ENCODE results near the gene ZNF669.

The ZNF669 gene

GRCh38 chr1:247115545-247115944 lies 11.4 kb upstream of the ZNF669 start:
- H3K9me3 ChIP-seq (ENCODE audit: control insufficient read depth, insufficient read depth, low read length) = no peaks in the 10 kb centered on the region
- H3K36me3 ChIP-seq (ENCODE audit: insufficient read depth, low read length) = no peaks in the 10 kb centered on the region

GRCh38 chr1:247115141-247115510 lies 11.0 kb upstream of the ZNF669 start:
- Histone ChIP-seq H3K4me1 (ENCODE audit: insufficient read depth, low read length) (peaks cover 8% of the 10 kb centered on the region; the same call in 1 of the 2 replicates), H3K36me3 (ENCODE audit: insufficient read depth, low read length) (no peaks in the 10 kb centered on the region), H3K9ac (ENCODE audit: low read depth, low read length) (no peak overlapping the region), H3K9me3 (ENCODE audit: control insufficient read depth, insufficient read depth, low read length) (no peaks in the 10 kb centered on the region)

More at GRCh38 chr1:247115545-247115944, 11.4 kb upstream of the ZNF669 start:
- peaks cover 8% of the 10 kb centered on the region; the same call in 1 of the 2 replicates for H3K4me1 ChIP-seq (ENCODE audit: insufficient read depth, low read length)
- H3K9ac ChIP-seq (ENCODE audit: low read depth, low read length) = no peak overlapping the region

GRCh38 chr1:247114351-247115140 lies 10.4 kb upstream of the ZNF669 start:
- no peaks in the 10 kb centered on the region for H3K36me3 ChIP-seq (ENCODE audit: insufficient read depth, low read length)

GRCh38 chr1:247113733-247114271 lies 9.6 kb upstream of the ZNF669 start:
- Histone ChIP-seq H3K9ac (ENCODE audit: low read depth, low read length) (no peak overlapping the region), H3K36me3 (ENCODE audit: insufficient read depth, low read length) (no peaks in the 10 kb centered on the region), H3K9me3 (ENCODE audit: control insufficient read depth, insufficient read depth, low read length) (no peaks in the 10 kb centered on the region), H3K4me1 (ENCODE audit: insufficient read depth, low read length) (peaks cover 8% of the 10 kb centered on the region; the same call in 1 of the 2 replicates)

More at GRCh38 chr1:247114351-247115140, 10.4 kb upstream of the ZNF669 start:
- Histone ChIP-seq H3K4me1 (ENCODE audit: insufficient read depth, low read length) (peaks cover 8% of the 10 kb centered on the region; the same call in 1 of the 2 replicates), H3K9me3 (ENCODE audit: control insufficient read depth, insufficient read depth, low read length) (no peaks in the 10 kb centered on the region), H3K9ac (ENCODE audit: low read depth, low read length) (no peak overlapping the region)

GRCh38 chr1:247113094-247113497 lies 8.9 kb upstream of the ZNF669 start:
- H3K36me3 ChIP-seq (ENCODE audit: insufficient read depth, low read length) = no peaks in the 10 kb centered on the region
- peaks cover 8% of the 10 kb centered on the region; the same call in 1 of the 2 replicates for H3K4me1 ChIP-seq (ENCODE audit: insufficient read depth, low read length)
- H3K9me3 ChIP-seq (ENCODE audit: control insufficient read depth, insufficient read depth, low read length) = no peaks in the 10 kb centered on the region
- H3K9ac ChIP-seq (ENCODE audit: low read depth, low read length) = no peak overlapping the region

- peak overlapping the region; percentile 77; the same call in 1 of the 2 replicates for H3K9ac ChIP-seq (ENCODE audit: low read depth, low read length)
- no peaks in the 10 kb centered on the region for H3K36me3 ChIP-seq (ENCODE audit: insufficient read depth, low read length)
- H3K9me3 ChIP-seq (ENCODE audit: control insufficient read depth, insufficient read depth, low read length) = no peaks in the 10 kb centered on the region
- H3K4me1 ChIP-seq (ENCODE audit: insufficient read depth, low read length) = peaks cover 8% of the 10 kb centered on the region; the same call in 1 of the 2 replicates
Measured at GRCh38 chr1:247112479-247112781, 8.3 kb upstream of the ZNF669 start.

GRCh38 chr1:247111700-247112478 lies 7.7 kb upstream of the ZNF669 start:
- no peaks in the 10 kb centered on the region for H3K9me3 ChIP-seq (ENCODE audit: control insufficient read depth, insufficient read depth, low read length)
- peaks cover 8% of the 10 kb centered on the region; the same call in 1 of the 2 replicates for H3K4me1 ChIP-seq (ENCODE audit: insufficient read depth, low read length)
- peak overlapping the region; percentile 77 for H3K9ac ChIP-seq (ENCODE audit: low read depth, low read length)
- no peaks in the 10 kb centered on the region for H3K36me3 ChIP-seq (ENCODE audit: insufficient read depth, low read length)

GRCh38 chr1:247111259-247111699 lies 7.1 kb upstream of the ZNF669 start:
- H3K9ac ChIP-seq (ENCODE audit: low read depth, low read length) = peak overlapping the region; percentile 77
- H3K36me3 ChIP-seq (ENCODE audit: insufficient read depth, low read length) = no peaks in the 10 kb centered on the region
- peaks cover 8% of the 10 kb centered on the region; the same call in 1 of the 2 replicates for H3K4me1 ChIP-seq (ENCODE audit: insufficient read depth, low read length)
- H3K9me3 ChIP-seq (ENCODE audit: control insufficient read depth, insufficient read depth, low read length) = no peaks in the 10 kb centered on the region

GRCh38 chr1:247110627-247111258 lies 6.6 kb upstream of the ZNF669 start:
- H3K9me3 ChIP-seq (ENCODE audit: control insufficient read depth, insufficient read depth, low read length) = no peaks in the 10 kb centered on the region
- peaks cover 8% of the 10 kb centered on the region; the same call in 1 of the 2 replicates for H3K4me1 ChIP-seq (ENCODE audit: insufficient read depth, low read length)
- no peaks in the 10 kb centered on the region for H3K36me3 ChIP-seq (ENCODE audit: insufficient read depth, low read length)
- peak overlapping the region; percentile 77 for H3K9ac ChIP-seq (ENCODE audit: low read depth, low read length)

GRCh38 chr1:247107694-247108093 lies 3.5 kb upstream of the ZNF669 start:
- H3K9ac ChIP-seq (ENCODE audit: low read depth, low read length) = no peak overlapping the region
- H3K9me3 ChIP-seq (ENCODE audit: control insufficient read depth, insufficient read depth, low read length) = no peaks in the 10 kb centered on the region
- peaks cover 10% of the 10 kb centered on the region for H3K4me1 ChIP-seq (ENCODE audit: insufficient read depth, low read length)
- H3K36me3 ChIP-seq (ENCODE audit: insufficient read depth, low read length) = no peaks in the 10 kb centered on the region

GRCh38 chr1:247105966-247106365 lies 1.8 kb upstream of the ZNF669 start:
- Histone ChIP-seq H3K9ac (ENCODE audit: low read depth, low read length) (no peak overlapping the region), H3K9me3 (ENCODE audit: control insufficient read depth, insufficient read depth, low read length) (peaks cover 14% of the 10 kb centered on the region), H3K36me3 (ENCODE audit: insufficient read depth, low read length) (peaks cover 13% of the 10 kb centered on the region), H3K4me1 (ENCODE audit: insufficient read depth, low read length) (peaks cover 8% of the 10 kb centered on the region; the same call in 1 of the 2 replicates)

- Histone ChIP-seq H3K4me1 (ENCODE audit: insufficient read depth, low read length) (peaks cover 8% of the 10 kb centered on the region; the same call in 1 of the 2 replicates), H3K9me3 (ENCODE audit: control insufficient read depth, insufficient read depth, low read length) (peaks cover 15% of the 10 kb centered on the region), H3K36me3 (ENCODE audit: insufficient read depth, low read length) (peaks cover 23% of the 10 kb centered on the region), H3K9ac (ENCODE audit: low read depth, low read length) (peak overlapping the region; percentile 99)
Measured at GRCh38 chr1:247104965-247105364, 809 bp upstream of the ZNF669 start.

- H3K4me1 ChIP-seq (ENCODE audit: insufficient read depth, low read length) = peaks cover 8% of the 10 kb centered on the region; the same call in 1 of the 2 replicates
- peaks cover 30% of the 10 kb centered on the region for H3K36me3 ChIP-seq (ENCODE audit: insufficient read depth, low read length)
- no peak overlapping the region for H3K9ac ChIP-seq (ENCODE audit: low read depth, low read length)
- peaks cover 15% of the 10 kb centered on the region for H3K9me3 ChIP-seq (ENCODE audit: control insufficient read depth, insufficient read depth, low read length)
Measured at GRCh38 chr1:247102381-247102780, 1.8 kb downstream of the ZNF669 start.
